Measurements from ENCODE around the gene ALDH1B1.

The ALDH1B1 gene

DNA sequence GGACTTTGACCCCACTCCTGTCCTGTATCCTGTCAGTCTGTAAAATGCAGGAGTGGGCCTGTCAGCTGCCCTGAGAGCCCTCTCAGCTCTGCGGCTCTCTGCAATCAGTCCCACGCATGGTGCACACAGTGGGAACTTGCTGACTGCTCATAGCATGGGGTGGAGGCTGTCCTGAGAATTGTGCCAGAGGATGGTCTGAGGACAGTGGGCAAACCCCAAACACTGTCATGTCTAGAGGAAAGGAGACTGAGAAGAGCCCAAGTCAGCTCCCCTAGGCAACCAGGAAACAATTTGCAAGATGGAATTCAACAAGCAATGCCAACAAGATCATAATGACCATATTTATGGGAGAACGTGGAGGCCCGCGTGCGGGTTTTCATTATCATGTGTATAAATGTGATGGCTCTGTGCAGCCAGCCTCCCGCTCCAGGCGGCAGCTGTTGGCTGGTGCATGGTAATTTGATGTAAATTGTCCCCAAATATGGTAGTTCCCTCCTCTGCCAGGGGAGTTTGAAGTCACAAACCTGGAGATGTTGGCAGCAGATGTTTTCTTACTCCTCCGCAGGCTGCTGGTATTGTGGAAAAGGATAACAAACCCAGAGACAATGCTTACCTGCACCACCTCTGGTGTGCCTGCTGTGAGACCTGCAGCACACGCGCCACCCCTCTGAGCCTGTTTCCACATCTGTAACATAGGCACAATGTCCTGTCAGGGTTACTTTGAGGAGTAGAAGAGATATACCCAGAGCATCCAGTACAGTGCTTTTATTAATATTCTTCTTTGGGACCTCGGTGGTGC lies 39.8 kb upstream of the ALDH1B1 start:
- no peak overlapping the region for H3K4me3 ChIP-seq (ENCODE audit: low read depth, low read length)
- no peak overlapping the region for H3K27ac ChIP-seq (ENCODE audit: low read depth, low read length)
- H3K4me1 ChIP-seq (ENCODE audit: control insufficient read depth, insufficient read depth, low read length, unreplicated experiment), result no peaks in the 10 kb centered on the region
- peaks cover 37% of the 10 kb centered on the region for H3K27me3 ChIP-seq (ENCODE audit: insufficient read depth, low read length)
- H3K36me3 ChIP-seq (ENCODE audit: insufficient read depth, low read length), result no peaks in the 10 kb centered on the region
- H3K79me2 ChIP-seq (ENCODE audit: control insufficient read depth, insufficient read depth, low read length, unreplicated experiment), result no peaks in the 10 kb centered on the region
- no peak overlapping the region for H2AFZ ChIP-seq (ENCODE audit: low read length, unreplicated experiment)

GRCh38 chr9:38355115-38355514 lies 37.4 kb upstream of the ALDH1B1 start:
- H3K4me1 ChIP-seq (ENCODE audit: control insufficient read depth, insufficient read depth, low read length, unreplicated experiment), result no peaks in the 10 kb centered on the region
- H3K4me3 ChIP-seq (ENCODE audit: low read depth, low read length), result no peak overlapping the region
- no peaks in the 10 kb centered on the region for H3K36me3 ChIP-seq (ENCODE audit: insufficient read depth, low read length)
- no peak overlapping the region for H2AFZ ChIP-seq (ENCODE audit: low read length, unreplicated experiment)
- no peak overlapping the region for H3K27ac ChIP-seq (ENCODE audit: low read depth, low read length)
- H3K79me2 ChIP-seq (ENCODE audit: control insufficient read depth, insufficient read depth, low read length, unreplicated experiment), result no peaks in the 10 kb centered on the region
- peaks cover 20% of the 10 kb centered on the region for H3K27me3 ChIP-seq (ENCODE audit: insufficient read depth, low read length)

- H3K36me3 ChIP-seq (ENCODE audit: insufficient read depth, low read length), result no peaks in the 10 kb centered on the region
- no peaks in the 10 kb centered on the region for H3K79me2 ChIP-seq (ENCODE audit: control insufficient read depth, insufficient read depth, low read length, unreplicated experiment)
Observed at GRCh38 chr9:38355517-38356120, 36.9 kb upstream of the ALDH1B1 start.

GRCh38 chr9:38356851-38357250 lies 35.7 kb upstream of the ALDH1B1 start:
- Histone ChIP-seq H3K4me1 (ENCODE audit: control insufficient read depth, insufficient read depth, low read length, unreplicated experiment) (peaks cover 2% of the 10 kb centered on the region), H2AFZ (ENCODE audit: low read length, unreplicated experiment) (no peak overlapping the region), H3K79me2 (ENCODE audit: control insufficient read depth, insufficient read depth, low read length, unreplicated experiment) (no peaks in the 10 kb centered on the region), H3K36me3 (ENCODE audit: insufficient read depth, low read length) (no peaks in the 10 kb centered on the region), H3K4me3 (ENCODE audit: low read depth, low read length) (no peak overlapping the region), H3K27ac (ENCODE audit: low read depth, low read length) (no peak overlapping the region), H3K27me3 (ENCODE audit: insufficient read depth, low read length) (peaks cover 9% of the 10 kb centered on the region)

More at GRCh38 chr9:38355517-38356120, 36.9 kb upstream of the ALDH1B1 start:
- Histone ChIP-seq H3K4me3 (ENCODE audit: low read depth, low read length) (no peak overlapping the region), H3K4me1 (ENCODE audit: control insufficient read depth, insufficient read depth, low read length, unreplicated experiment) (no peaks in the 10 kb centered on the region), H2AFZ (ENCODE audit: low read length, unreplicated experiment) (no peak overlapping the region), H3K27me3 (ENCODE audit: insufficient read depth, low read length) (peaks cover 15% of the 10 kb centered on the region), H3K27ac (ENCODE audit: low read depth, low read length) (no peak overlapping the region)

DNA sequence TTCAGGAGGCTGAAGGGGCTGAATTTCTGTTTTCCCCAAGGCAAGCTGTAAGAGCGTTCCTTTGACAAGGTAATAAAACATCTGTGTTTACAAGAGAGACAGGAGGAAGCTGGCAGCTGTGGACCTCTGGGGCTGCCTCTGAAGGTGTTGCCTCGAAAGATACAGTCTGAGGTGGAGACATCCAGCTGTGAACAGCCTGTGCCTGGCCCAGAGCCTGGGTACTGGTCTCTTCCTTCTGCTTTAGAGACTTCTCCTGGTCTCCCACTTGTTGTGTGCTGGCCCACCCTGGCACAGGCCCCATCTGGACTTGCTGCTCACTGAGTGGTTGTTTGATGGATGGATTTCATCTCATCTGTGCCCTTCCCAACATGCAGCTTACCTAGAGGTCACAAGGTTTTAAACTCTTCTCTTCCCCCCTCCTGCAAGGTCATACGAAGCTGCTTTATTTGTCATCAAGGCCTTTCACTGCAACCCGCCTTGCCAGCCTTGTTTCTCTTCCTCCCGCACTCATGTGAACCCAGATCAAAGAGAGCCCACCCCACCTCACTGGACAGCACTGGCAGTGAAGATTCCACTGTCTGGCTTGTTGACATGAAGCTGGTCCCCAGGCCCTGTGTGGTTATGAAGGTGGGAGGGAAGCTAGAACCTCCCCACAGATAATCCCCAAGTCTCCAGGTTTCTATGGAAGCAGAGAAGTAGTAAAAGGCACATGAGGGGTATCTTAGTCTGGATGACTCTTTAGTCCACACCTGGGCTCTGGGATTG lies 35.0 kb upstream of the ALDH1B1 start:
- no peak overlapping the region for H2AFZ ChIP-seq (ENCODE audit: low read length, unreplicated experiment)
- H3K4me1 ChIP-seq (ENCODE audit: control insufficient read depth, insufficient read depth, low read length, unreplicated experiment), result peaks cover 6% of the 10 kb centered on the region
- H3K27ac ChIP-seq (ENCODE audit: low read depth, low read length), result no peak overlapping the region
- no peaks in the 10 kb centered on the region for H3K36me3 ChIP-seq (ENCODE audit: insufficient read depth, low read length)
- no peak overlapping the region for H3K4me3 ChIP-seq (ENCODE audit: low read depth, low read length)
- H3K79me2 ChIP-seq (ENCODE audit: control insufficient read depth, insufficient read depth, low read length, unreplicated experiment), result no peaks in the 10 kb centered on the region
- H3K27me3 ChIP-seq (ENCODE audit: insufficient read depth, low read length), result 0 out of 2 replicates have a peak, but pooled peaks cover 2% of the 10 kb centered on the region

DNA sequence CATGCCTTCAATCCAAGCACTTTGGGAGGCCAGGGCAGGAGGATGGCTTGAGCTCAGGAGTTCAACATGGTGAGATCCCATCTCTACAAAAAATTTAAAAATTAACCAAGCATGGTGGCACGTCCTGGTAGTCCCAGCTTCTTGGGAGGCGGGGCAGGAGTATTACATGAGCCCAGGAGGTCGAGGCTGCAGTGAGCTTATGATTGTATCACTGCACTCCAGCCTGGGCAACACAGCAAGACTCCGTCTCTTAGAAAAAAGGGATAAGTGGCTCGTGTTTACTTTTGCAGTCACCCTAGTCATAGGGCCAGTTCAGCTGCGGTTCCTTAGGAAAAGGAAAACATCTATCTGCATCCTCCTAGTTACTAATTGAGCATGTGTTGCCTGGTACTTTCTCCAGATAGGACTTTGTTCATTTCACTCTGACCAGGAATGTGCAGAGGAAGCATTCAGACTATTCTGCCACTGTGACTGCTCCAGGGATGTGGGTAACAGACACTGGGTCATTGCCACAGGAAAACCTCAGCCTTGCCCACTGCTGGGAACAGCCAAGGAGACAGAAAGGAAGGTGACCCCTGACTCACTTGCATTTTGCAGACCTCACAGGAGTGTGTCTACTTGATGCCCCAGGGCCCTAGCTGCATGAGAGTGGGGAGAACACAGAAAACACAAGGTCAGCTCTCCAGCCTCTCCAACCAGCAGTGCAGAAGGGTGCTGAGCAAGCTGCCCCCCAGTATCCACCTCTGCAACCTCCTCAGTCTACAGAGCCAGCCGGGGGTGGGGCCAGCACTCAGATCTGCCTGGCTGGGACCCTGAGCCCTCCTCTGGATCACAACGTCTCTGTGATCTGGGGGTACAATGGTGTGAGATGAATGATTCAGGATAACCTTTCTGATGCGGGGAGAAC lies 33.9 kb upstream of the ALDH1B1 start:
- peaks cover 10% of the 10 kb centered on the region for H3K4me1 ChIP-seq (ENCODE audit: control insufficient read depth, insufficient read depth, low read length, unreplicated experiment)
- no peak overlapping the region for H3K4me3 ChIP-seq (ENCODE audit: low read depth, low read length)
- no peaks in the 10 kb centered on the region for H3K36me3 ChIP-seq (ENCODE audit: insufficient read depth, low read length)
- no peak overlapping the region for H3K27ac ChIP-seq (ENCODE audit: low read depth, low read length)
- no peaks in the 10 kb centered on the region for H3K27me3 ChIP-seq (ENCODE audit: insufficient read depth, low read length)
- H2AFZ ChIP-seq (ENCODE audit: low read length, unreplicated experiment), result no peak overlapping the region
- no peaks in the 10 kb centered on the region for H3K79me2 ChIP-seq (ENCODE audit: control insufficient read depth, insufficient read depth, low read length, unreplicated experiment)

DNA sequence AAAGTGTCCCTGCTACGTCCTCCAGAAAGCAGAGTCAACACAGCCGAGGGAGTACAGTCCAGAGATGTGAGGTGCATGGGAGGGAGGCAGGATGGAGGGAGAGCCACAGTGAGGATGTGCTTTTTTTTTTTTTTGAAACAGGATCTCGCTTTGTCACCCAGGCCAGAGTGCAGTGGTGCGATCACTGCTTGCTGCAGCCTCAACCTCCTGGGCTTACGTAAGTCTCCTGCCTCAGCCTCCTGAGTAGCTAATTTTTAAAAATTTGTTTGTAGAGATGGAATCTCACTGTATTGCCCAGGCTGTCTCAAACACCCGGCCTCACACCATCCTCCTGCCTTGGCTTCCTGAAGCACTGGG lies 33.2 kb upstream of the ALDH1B1 start:
- H3K4me3 ChIP-seq (ENCODE audit: low read depth, low read length), result no peak overlapping the region
- no peak overlapping the region for H3K27ac ChIP-seq (ENCODE audit: low read depth, low read length)
- no peaks in the 10 kb centered on the region for H3K79me2 ChIP-seq (ENCODE audit: control insufficient read depth, insufficient read depth, low read length, unreplicated experiment)
- H2AFZ ChIP-seq (ENCODE audit: low read length, unreplicated experiment), result no peak overlapping the region
- no peaks in the 10 kb centered on the region for H3K27me3 ChIP-seq (ENCODE audit: insufficient read depth, low read length)
- peaks cover 10% of the 10 kb centered on the region for H3K4me1 ChIP-seq (ENCODE audit: control insufficient read depth, insufficient read depth, low read length, unreplicated experiment)
- H3K36me3 ChIP-seq (ENCODE audit: insufficient read depth, low read length), result no peaks in the 10 kb centered on the region

GRCh38 chr9:38359689-38360385 lies 32.7 kb upstream of the ALDH1B1 start:
- no peak overlapping the region for H2AFZ ChIP-seq (ENCODE audit: low read length, unreplicated experiment)
- no peaks in the 10 kb centered on the region for H3K27me3 ChIP-seq (ENCODE audit: insufficient read depth, low read length)
- H3K4me1 ChIP-seq (ENCODE audit: control insufficient read depth, insufficient read depth, low read length, unreplicated experiment), result peaks cover 10% of the 10 kb centered on the region
- no peaks in the 10 kb centered on the region for H3K79me2 ChIP-seq (ENCODE audit: control insufficient read depth, insufficient read depth, low read length, unreplicated experiment)
- no peak overlapping the region for H3K4me3 ChIP-seq (ENCODE audit: low read depth, low read length)
- H3K27ac ChIP-seq (ENCODE audit: low read depth, low read length), result no peak overlapping the region
- no peaks in the 10 kb centered on the region for H3K36me3 ChIP-seq (ENCODE audit: insufficient read depth, low read length)

DNA sequence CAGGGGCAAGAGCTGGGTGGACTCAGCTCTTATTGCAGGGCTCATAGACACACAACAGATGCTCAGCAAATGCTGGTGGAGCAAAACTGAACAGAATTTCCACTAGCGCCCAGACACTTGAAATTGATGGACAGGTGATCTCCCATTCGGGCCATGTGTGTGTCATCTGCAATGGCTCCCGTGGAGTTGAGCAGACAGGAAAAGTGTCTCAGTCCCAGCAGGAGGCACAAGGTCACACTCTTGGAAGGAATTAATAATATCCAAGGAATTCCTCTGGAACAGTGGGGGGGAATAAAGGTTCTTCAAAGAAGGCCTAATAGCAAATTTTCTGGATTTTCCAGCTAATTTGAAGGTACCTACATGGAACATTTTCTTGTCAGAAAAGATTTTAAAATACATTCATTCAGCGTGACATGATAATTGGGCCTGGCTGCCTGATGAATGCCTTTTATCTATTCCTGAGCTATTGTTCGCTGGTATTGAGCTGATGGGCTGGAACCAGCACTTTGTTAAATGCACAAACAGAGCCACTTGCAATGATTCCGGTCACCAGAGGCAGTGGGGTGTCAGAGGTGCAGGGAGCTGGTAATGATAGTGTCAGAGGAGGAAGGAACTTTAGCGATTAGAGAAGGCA lies 31.5 kb upstream of the ALDH1B1 start:
- no peak overlapping the region for H2AFZ ChIP-seq (ENCODE audit: low read length, unreplicated experiment)
- H3K4me3 ChIP-seq (ENCODE audit: low read depth, low read length), result no peak overlapping the region
- H3K36me3 ChIP-seq (ENCODE audit: insufficient read depth, low read length), result no peaks in the 10 kb centered on the region
- peaks cover 10% of the 10 kb centered on the region for H3K4me1 ChIP-seq (ENCODE audit: control insufficient read depth, insufficient read depth, low read length, unreplicated experiment)
- H3K79me2 ChIP-seq (ENCODE audit: control insufficient read depth, insufficient read depth, low read length, unreplicated experiment), result no peaks in the 10 kb centered on the region
- no peak overlapping the region for H3K27ac ChIP-seq (ENCODE audit: low read depth, low read length)
- no peaks in the 10 kb centered on the region for H3K27me3 ChIP-seq (ENCODE audit: insufficient read depth, low read length)
